ENCODE measurements around the gene ARL6IP4.
"Not testable (repeated sequence)": the region's sequence is repeated elsewhere in the genome, so short reads cannot be mapped to it uniquely, and the experiment has no call there.

Gene ARL6IP4

GRCh38 chr12:123003257-123003656 lies 22.8 kb downstream of the ARL6IP4 start:
- H3K9me3 ChIP-seq (ENCODE audit: control insufficient read depth, low read length), result no peaks in the 10 kb centered on the region
- peaks cover 6% of the 10 kb centered on the region for H3K4me1 ChIP-seq (ENCODE audit: control insufficient read depth, insufficient read depth, low read length, poor library complexity, severe bottlenecking)
- WGBS, 2 experiments (ENCODE audit: insufficient coverage in 2 of 2), result 83 to 92% methylated on average over 5 to 6 of the region's 6 CpGs
- H3K27ac ChIP-seq (ENCODE audit: low read depth, low read length, severe bottlenecking), result no peak overlapping the region
- H3K4me3 ChIP-seq (ENCODE audit: extremely low read depth, insufficient read depth, low read length, poor library complexity, severe bottlenecking), result no peak overlapping the region
- H3K36me3 ChIP-seq (ENCODE audit: control insufficient read depth, insufficient read depth, low read length), result peaks cover 9% of the 10 kb centered on the region

GRCh38 chr12:123004287-123004686 lies 23.8 kb downstream of the ARL6IP4 start:
- no peaks in the 10 kb centered on the region for H3K9me3 ChIP-seq (ENCODE audit: control insufficient read depth, low read length)

DNA sequence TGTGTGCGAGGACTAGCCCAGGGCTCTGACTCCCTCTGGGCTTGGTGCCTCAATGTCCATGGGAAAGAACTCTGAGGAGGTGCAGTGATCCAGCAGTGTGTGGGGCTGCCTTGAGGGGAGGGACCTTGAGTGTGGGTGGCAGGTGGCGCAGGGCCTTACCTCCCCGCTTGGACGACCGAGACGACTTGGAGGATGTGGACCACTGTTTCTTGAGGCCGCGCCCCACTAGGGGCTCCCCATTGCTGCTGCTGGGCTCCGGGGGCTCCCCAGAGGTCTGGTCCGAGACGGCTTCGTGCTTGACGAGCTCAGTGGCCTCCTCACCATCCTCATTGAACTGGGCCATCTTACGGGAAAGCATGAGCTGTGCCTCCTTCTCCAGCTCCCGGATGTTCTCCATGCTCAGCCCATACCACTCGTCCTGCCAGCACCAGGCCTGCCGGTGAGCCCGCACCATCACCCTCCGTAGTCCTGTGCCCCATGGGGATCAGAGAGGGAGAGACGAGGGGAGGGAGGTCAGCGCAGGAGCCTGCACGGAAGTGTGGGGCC lies 24.7 kb downstream of the ARL6IP4 start:
- 95 to 96% methylated on average over 16 to 19 of the region's 22 CpGs for WGBS, 2 experiments (ENCODE audit: insufficient coverage in 2 of 2)
- peaks cover 14% of the 10 kb centered on the region for H3K36me3 ChIP-seq (ENCODE audit: control insufficient read depth, insufficient read depth, low read length)
- H3K9me3 ChIP-seq (ENCODE audit: control insufficient read depth, low read length), result no peaks in the 10 kb centered on the region
- H3K4me1 ChIP-seq (ENCODE audit: control insufficient read depth, insufficient read depth, low read length, poor library complexity, severe bottlenecking), result peaks cover 6% of the 10 kb centered on the region
- no peak overlapping the region for H3K27ac ChIP-seq (ENCODE audit: low read depth, low read length, severe bottlenecking)
- no peak overlapping the region for H3K4me3 ChIP-seq (ENCODE audit: extremely low read depth, insufficient read depth, low read length, poor library complexity, severe bottlenecking)

More at GRCh38 chr12:123004287-123004686, 23.8 kb downstream of the ARL6IP4 start:
- Histone ChIP-seq H3K36me3 (ENCODE audit: control insufficient read depth, insufficient read depth, low read length) (peaks cover 13% of the 10 kb centered on the region), H3K4me3 (ENCODE audit: extremely low read depth, insufficient read depth, low read length, poor library complexity, severe bottlenecking) (no peak overlapping the region), H3K27ac (ENCODE audit: low read depth, low read length, severe bottlenecking) (no peak overlapping the region), H3K4me1 (ENCODE audit: control insufficient read depth, insufficient read depth, low read length, poor library complexity, severe bottlenecking) (peaks cover 6% of the 10 kb centered on the region)
- WGBS, 2 experiments (ENCODE audit: insufficient coverage in 2 of 2), result 87 to 94% methylated on average over 12 to 13 of the region's 14 CpGs

DNA sequence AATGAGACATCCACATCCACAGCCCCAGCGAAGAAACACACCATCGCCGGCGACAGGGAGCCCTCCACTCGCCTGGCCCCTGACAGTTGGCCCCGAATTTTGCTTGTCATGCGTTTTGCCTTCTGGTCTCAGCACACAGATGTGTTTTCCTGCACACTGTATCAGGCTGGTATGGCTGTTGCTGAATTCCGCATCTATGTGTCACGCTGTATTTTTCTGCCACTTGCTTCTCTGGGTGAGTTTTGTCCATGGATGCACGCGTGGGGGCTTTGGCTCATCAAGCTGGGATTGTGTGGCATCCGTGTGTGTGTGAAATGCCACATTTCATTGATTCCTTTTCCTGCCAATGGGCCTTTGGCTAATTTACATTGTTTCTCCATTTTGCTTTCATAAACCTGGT lies 26.5 kb downstream of the ARL6IP4 start:
- Histone ChIP-seq H3K4me3 (ENCODE audit: extremely low read depth, insufficient read depth, low read length, poor library complexity, severe bottlenecking) (no peak overlapping the region), H3K9me3 (ENCODE audit: control insufficient read depth, low read length) (no peaks in the 10 kb centered on the region), H3K4me1 (ENCODE audit: control insufficient read depth, insufficient read depth, low read length, poor library complexity, severe bottlenecking) (peaks cover 6% of the 10 kb centered on the region), H3K36me3 (ENCODE audit: control insufficient read depth, insufficient read depth, low read length) (peaks cover 14% of the 10 kb centered on the region), H3K27ac (ENCODE audit: low read depth, low read length, severe bottlenecking) (no peak overlapping the region)
- WGBS, 2 experiments (ENCODE audit: insufficient coverage in 2 of 2), result 90% methylated on average over 11 to 12 of the region's 12 CpGs

DNA sequence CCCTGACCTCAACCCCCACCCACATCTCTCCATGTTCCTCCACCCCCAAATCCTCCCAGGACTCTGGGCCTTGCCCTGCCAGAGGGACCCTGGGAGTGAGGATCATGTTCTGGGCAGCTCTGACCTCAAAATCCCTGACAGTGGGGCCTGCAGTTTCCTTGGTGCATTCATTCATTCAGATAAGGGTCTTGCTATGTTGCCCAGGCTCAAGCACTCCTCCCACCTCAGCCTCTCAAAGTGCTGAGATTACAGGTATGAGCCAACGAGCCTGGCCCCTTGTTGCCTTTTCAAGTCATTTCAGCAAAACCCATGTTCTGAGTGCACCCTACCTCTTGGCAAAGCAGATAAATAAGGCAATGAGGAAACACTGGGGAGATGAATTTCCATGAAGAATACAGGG lies 29.6 kb downstream of the ARL6IP4 start:
- Histone ChIP-seq H3K36me3 (ENCODE audit: control insufficient read depth, insufficient read depth, low read length) (peaks cover 13% of the 10 kb centered on the region), H3K9me3 (ENCODE audit: control insufficient read depth, low read length) (no peaks in the 10 kb centered on the region), H3K27ac (ENCODE audit: low read depth, low read length, severe bottlenecking) (no peak overlapping the region), H3K4me3 (ENCODE audit: extremely low read depth, insufficient read depth, low read length, poor library complexity, severe bottlenecking) (no peak overlapping the region), H3K4me1 (ENCODE audit: control insufficient read depth, insufficient read depth, low read length, poor library complexity, severe bottlenecking) (peaks cover 6% of the 10 kb centered on the region)
- WGBS, 2 experiments (ENCODE audit: insufficient coverage in 2 of 2), result 100% methylated on average over 1 of the region's 1 CpG

- H3K4me3 ChIP-seq (ENCODE audit: extremely low read depth, insufficient read depth, low read length, poor library complexity, severe bottlenecking), result no peak overlapping the region
- no peak overlapping the region for H3K27ac ChIP-seq (ENCODE audit: low read depth, low read length, severe bottlenecking)
- WGBS, 2 experiments (ENCODE audit: insufficient coverage in 2 of 2), result 97 to 100% methylated on average over 3 of the region's 4 CpGs
- H3K4me1 ChIP-seq (ENCODE audit: control insufficient read depth, insufficient read depth, low read length, poor library complexity, severe bottlenecking), result peaks cover 6% of the 10 kb centered on the region
- peaks cover 13% of the 10 kb centered on the region for H3K36me3 ChIP-seq (ENCODE audit: control insufficient read depth, insufficient read depth, low read length)
- H3K9me3 ChIP-seq (ENCODE audit: control insufficient read depth, low read length), result no peaks in the 10 kb centered on the region
Observed at GRCh38 chr12:123010681-123011080, 30.2 kb downstream of the ARL6IP4 start.

DNA sequence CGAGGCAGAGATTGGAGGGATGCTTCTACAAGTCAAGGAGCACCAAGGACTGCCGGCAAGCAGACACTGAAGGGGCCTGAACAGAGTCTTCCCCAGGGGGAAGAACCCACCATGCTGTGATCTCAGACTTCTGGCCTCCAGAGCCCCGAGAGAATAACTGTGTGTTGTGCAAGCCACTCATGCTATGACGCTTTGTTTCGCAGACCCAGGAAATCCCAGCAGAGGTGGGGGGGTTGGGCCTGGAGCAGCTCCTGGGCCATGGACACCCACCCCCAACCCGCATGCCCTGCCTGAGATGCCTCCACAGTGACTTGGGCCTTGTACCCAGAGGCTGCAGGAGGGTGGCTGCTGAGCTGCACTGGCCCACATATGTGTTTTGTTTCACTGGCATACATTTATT lies 31.2 kb downstream of the ARL6IP4 start:
- Histone ChIP-seq H3K9me3 (ENCODE audit: control insufficient read depth, low read length) (no peaks in the 10 kb centered on the region), H3K4me3 (ENCODE audit: extremely low read depth, insufficient read depth, low read length, poor library complexity, severe bottlenecking) (no peak overlapping the region), H3K36me3 (ENCODE audit: control insufficient read depth, insufficient read depth, low read length) (peaks cover 13% of the 10 kb centered on the region), H3K27ac (ENCODE audit: low read depth, low read length, severe bottlenecking) (no peak overlapping the region), H3K4me1 (ENCODE audit: control insufficient read depth, insufficient read depth, low read length, poor library complexity, severe bottlenecking) (peaks cover 6% of the 10 kb centered on the region)
- 85 to 96% methylated on average over 3 to 5 of the region's 6 CpGs for WGBS, 2 experiments (ENCODE audit: insufficient coverage in 2 of 2)

DNA sequence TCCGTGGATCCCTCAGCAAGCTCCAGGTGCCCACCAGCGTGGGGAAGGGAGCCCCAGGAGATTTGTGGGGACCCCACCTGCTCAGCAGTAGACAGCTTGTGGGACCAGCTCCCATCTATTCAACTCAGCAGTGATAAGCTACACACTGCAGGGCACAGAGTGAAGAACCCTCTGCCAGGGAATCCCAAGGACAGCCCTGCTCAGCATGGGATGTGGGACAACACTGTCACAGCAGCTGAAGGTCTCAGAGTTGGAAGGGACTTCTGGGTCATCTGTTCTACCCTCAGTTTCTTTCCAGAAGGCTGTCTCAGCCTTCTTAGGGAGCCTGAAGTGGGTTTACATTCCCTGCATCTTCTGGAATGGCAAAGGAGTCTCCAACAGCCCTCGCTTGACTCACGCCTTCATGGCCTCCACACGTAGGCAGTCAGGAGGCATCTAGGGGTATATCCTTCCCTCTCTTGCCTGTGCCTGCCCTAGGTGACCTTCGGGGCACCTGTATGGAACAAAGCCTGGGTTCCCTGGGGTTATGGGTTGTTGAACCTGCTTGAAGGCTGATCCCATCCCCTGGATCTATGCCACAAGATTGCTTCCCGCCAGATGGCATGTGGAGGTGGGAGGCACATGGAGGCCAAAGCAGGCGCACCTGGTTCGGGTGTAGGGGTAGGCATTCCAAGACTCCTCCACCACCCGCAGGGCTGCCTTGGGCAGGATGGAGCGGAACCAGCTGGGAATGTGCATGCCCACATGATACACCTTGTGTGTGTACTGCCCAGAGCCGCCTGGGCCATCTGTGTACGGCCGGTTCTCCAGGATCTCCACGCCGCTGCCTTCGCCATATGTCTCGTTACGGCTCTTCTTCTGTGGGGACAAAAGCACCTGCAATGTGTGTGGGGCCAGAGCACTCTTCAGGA lies 33.0 kb downstream of the ARL6IP4 start:
- Histone ChIP-seq H3K36me3 (ENCODE audit: control insufficient read depth, insufficient read depth, low read length) (peaks cover 7% of the 10 kb centered on the region), H3K4me1 (ENCODE audit: control insufficient read depth, insufficient read depth, low read length, poor library complexity, severe bottlenecking) (no peaks in the 10 kb centered on the region), H3K27ac (ENCODE audit: low read depth, low read length, severe bottlenecking) (no peak overlapping the region), H3K4me3 (ENCODE audit: extremely low read depth, insufficient read depth, low read length, poor library complexity, severe bottlenecking) (no peak overlapping the region), H3K9me3 (ENCODE audit: control insufficient read depth, low read length) (no peaks in the 10 kb centered on the region)
- 95 to 97% methylated on average over 12 to 18 of the region's 19 CpGs for WGBS, 2 experiments (ENCODE audit: insufficient coverage in 2 of 2)

DNA sequence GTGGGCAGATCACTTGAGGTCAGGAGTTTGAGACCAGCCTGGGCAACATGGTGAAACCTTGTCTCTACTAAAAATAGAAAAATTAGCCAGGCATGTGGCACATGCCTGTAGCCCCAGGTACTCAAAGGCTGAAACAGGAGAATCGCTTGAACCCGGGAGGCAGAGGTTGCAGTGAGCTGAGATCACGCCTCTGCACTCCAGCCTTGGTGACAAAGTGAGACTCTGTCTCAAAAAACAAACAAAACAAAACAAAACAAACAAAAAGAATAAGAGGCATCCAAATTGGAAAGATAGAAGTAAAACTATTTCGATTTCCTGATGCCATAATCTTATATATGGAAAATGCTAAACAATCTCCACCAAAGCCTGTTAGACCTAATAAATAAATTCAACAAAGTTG lies 34.0 kb downstream of the ARL6IP4 start:
- not testable (repeated sequence) for H3K36me3 ChIP-seq (ENCODE audit: control insufficient read depth, insufficient read depth, low read length); H3K4me1 ChIP-seq (ENCODE audit: control insufficient read depth, insufficient read depth, low read length, poor library complexity, severe bottlenecking); H3K4me3 ChIP-seq (ENCODE audit: extremely low read depth, insufficient read depth, low read length, poor library complexity, severe bottlenecking); H3K9me3 ChIP-seq (ENCODE audit: control insufficient read depth, low read length); H3K27ac ChIP-seq (ENCODE audit: low read depth, low read length, severe bottlenecking)
- WGBS, 2 experiments (ENCODE audit: insufficient coverage in 2 of 2), result 86 to 87% methylated on average over 2 to 3 of the region's 4 CpGs

DNA sequence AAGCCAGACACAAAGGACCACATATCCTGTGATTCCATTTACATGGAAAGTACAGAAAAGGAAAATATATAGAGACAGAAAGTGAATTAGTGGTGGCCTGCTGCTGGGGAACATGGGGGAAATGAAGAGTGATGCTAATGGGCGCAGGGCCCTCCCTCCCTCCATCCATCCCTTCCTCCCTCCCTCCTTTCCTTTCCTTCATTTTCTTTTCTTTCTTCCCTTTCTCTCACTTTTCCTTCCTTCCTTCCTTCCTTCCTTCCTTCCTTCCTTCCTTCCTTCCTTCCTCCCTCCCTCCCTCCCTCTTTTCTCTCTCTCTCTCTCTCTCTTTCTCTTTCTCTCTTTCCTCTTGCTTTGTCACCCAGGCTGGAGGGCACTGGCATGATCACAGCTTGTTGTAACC lies 37.3 kb downstream of the ARL6IP4 start:
- Histone ChIP-seq H3K36me3 (ENCODE audit: control insufficient read depth, insufficient read depth, low read length) (peaks cover 3% of the 10 kb centered on the region), H3K4me3 (ENCODE audit: extremely low read depth, insufficient read depth, low read length, poor library complexity, severe bottlenecking) (no peak overlapping the region), H3K27ac (ENCODE audit: low read depth, low read length, severe bottlenecking) (no peak overlapping the region), H3K4me1 (ENCODE audit: control insufficient read depth, insufficient read depth, low read length, poor library complexity, severe bottlenecking) (no peaks in the 10 kb centered on the region), H3K9me3 (ENCODE audit: control insufficient read depth, low read length) (no peaks in the 10 kb centered on the region)
- WGBS, 2 experiments (ENCODE audit: insufficient coverage in 2 of 2), result 100% methylated on average over 1 of the region's 1 CpG; no CpG with 5 or more reads in 1 of the 2 experiments

DNA sequence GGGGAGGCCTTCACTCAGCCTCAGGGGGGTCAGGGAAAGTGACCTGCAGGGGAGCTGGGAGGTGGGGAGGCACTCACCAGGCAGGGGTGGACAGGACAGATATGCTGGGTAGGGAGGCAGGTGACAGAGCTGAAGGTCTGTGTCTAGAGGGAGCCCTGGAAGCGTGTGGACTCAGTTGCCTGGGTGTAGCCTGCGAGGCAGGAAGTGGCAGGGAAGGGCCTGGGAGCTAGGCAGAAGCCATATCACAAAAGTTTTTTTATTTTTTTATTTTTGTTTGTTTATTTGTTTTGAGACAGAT lies 39.3 kb downstream of the ARL6IP4 start:
- Histone ChIP-seq H3K27ac (ENCODE audit: low read depth, low read length, severe bottlenecking) (no peak overlapping the region), H3K4me1 (ENCODE audit: control insufficient read depth, insufficient read depth, low read length, poor library complexity, severe bottlenecking) (no peaks in the 10 kb centered on the region)
- WGBS, 2 experiments (ENCODE audit: insufficient coverage in 2 of 2), result 88 to 97% methylated on average over 2 of the region's 2 CpGs

More for the DNA sequence above, 39.3 kb downstream of the ARL6IP4 start:
- no peaks in the 10 kb centered on the region for H3K9me3 ChIP-seq (ENCODE audit: control insufficient read depth, low read length)
- H3K36me3 ChIP-seq (ENCODE audit: control insufficient read depth, insufficient read depth, low read length), result no peaks in the 10 kb centered on the region
- no peak overlapping the region for H3K4me3 ChIP-seq (ENCODE audit: extremely low read depth, insufficient read depth, low read length, poor library complexity, severe bottlenecking)

Data from mesodermal cell (in vitro differentiated cells).